ENCODE results near the gene TAS2R40.

DNA sequence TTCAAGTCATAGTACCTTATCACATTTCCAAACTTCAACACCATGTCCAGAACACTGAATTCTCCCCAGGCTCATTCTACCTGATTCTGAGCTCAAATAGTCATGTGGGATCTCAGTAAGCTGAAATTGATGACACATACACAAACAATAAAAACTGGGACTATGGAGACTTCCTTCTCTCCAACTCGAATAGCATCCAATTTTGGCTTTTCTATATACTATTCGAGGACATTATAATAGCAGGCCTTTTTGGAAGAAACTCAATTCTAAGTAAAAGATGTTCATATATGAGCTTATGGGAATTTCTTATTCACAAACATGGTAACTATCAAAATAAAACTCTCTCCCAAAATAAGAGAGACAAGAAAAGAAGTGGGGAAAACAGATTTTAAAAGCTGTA, 551 bp upstream of the TAS2R40 start:
- no peak for TF ChIP-seq POLR2A (IDR thresholded peaks at IDR 0.05; ENCODE audit: low read length)
- no peak for TF ChIP-seq GATA1 (IDR thresholded peaks at IDR 0.05; ENCODE audit: low read depth, low read length)
